H1 (cell line): ENCODE data around the gene SMU1. TPM values are rescaled to one million over a fixed set of nuclear protein-coding genes. Genes with fewer than 3 reads are reported as not detected.

Experiments
- CTCF ChIA-PET: fragments of 300-600 bp; sonication (Branson Sonifier 250); formaldehyde crosslinking; loops from one replicate; lab custom pipeline; 2021; ENCODE audit not compliant: partially characterized antibody; lab: Charles Lee
- POLR2A ChIA-PET: fragments of 300-600 bp; sonication (Branson Sonifier 250); formaldehyde crosslinking; loops from one replicate; lab custom pipeline; 2021; ENCODE audit warnings: inconsistent platforms; ENCODE audit not compliant: partially characterized antibody; lab: Charles Lee
- DNase-seq, 2 experiments: peaks; one replicate each; pipeline versions ENCODE4 v3.0.0 to v3.0.0-alpha.2; 2010 to 2022; ENCODE audit warnings: low spot score in 2 of 2, low read depth in 1 of 2, mixed read lengths in 1 of 2
- FAIRE-seq: peaks from 2 replicates; lab custom pipeline; 2011; peaks lifted over from hg19 to GRCh38; lab: Jason Lieb, UNC
- H2AFZ ChIP-seq: 2 replicates; pipeline ENCODE4 v1.8.1; 2012; ENCODE audit warnings: low read length, inconsistent platforms
- H2AK5ac ChIP-seq: 2 replicates; pipeline ENCODE4 v1.6.1; 2013; ENCODE audit warnings: low read depth, low read length
- H2BK120ac ChIP-seq: replicated peaks from 2 replicates; pipeline ENCODE3; 2013; ENCODE audit warnings: low read depth, low read length, inconsistent platforms
- H2BK12ac ChIP-seq: 2 replicates; pipeline ENCODE4 v1.6.1; 2013; ENCODE audit warnings: low read depth, low read length
- H2BK15ac ChIP-seq: 2 replicates; pipeline ENCODE4 v1.6.1; 2013; ENCODE audit warnings: low read length
- H2BK20ac ChIP-seq: 2 replicates; pipeline ENCODE4 v1.6.1; 2013; ENCODE audit warnings: low read length
- H2BK5ac ChIP-seq: 2 replicates; pipeline ENCODE4 v1.6.1; 2013; ENCODE audit warnings: low read depth, low read length
- H3K14ac ChIP-seq: 2 replicates; pipeline ENCODE4 v1.6.1; 2013; ENCODE audit warnings: inconsistent platforms; ENCODE audit not compliant: insufficient read length
- H3K18ac ChIP-seq: 2 replicates; pipeline ENCODE4 v1.6.1; 2013; ENCODE audit warnings: low read length; ENCODE audit errors: extremely low read depth
- H3K23ac ChIP-seq: 2 replicates; pipeline ENCODE4 v1.6.1; 2013; ENCODE audit warnings: inconsistent platforms; ENCODE audit not compliant: insufficient read length
- H3K23me2 ChIP-seq: 2 replicates; pipeline ENCODE4 v1.6.1; 2013; ENCODE audit warnings: low read depth, low read length
- H3K27ac ChIP-seq: 2 replicates; pipeline ENCODE4 v1.6.1; 2011; ENCODE audit warnings: low read depth, low read length, inconsistent platforms
- H3K27me3 ChIP-seq, 4 experiments: replicated peaks in 1 of 4; 1 replicate in 1 of 4; 2 replicates in 3 of 4; pipeline versions ENCODE4 v1.6.1 to v1.8.1; 2011 to 2013; ENCODE audit warnings: low read length in 3 of 4, mild to moderate bottlenecking in 3 of 4, inconsistent platforms in 2 of 4, mixed read lengths in 2 of 4, moderate library complexity in 1 of 4; ENCODE audit not compliant: control insufficient read depth in 3 of 4, insufficient read depth in 3 of 4; ENCODE audit errors: extremely low read depth in 1 of 4
- H3K36me3 ChIP-seq, 4 experiments: 2 replicates each; pipeline versions ENCODE4 v1.6.1 to v1.8.1; 2011 to 2013; ENCODE audit warnings: mild to moderate bottlenecking in 4 of 4, low read length in 3 of 4, moderate library complexity in 2 of 4, control low read depth in 1 of 4, inconsistent platforms in 1 of 4; ENCODE audit not compliant: insufficient read depth in 4 of 4, control insufficient read depth in 2 of 4
- H3K4ac ChIP-seq: replicated peaks from 2 replicates; pipeline ENCODE3; 2013; ENCODE audit warnings: low read length, low read depth, mixed read lengths, inconsistent platforms; ENCODE audit not compliant: insufficient read length
- H3K4me1 ChIP-seq, 4 experiments: replicated peaks in 1 of 4; 1 replicate in 1 of 4; 2 replicates in 3 of 4; pipeline versions ENCODE4 v1.6.1 to v1.8.1; 2011 to 2013; ENCODE audit warnings: low read length in 3 of 4, inconsistent platforms in 2 of 4, mixed read lengths in 1 of 4; ENCODE audit not compliant: insufficient read depth in 4 of 4, control insufficient read depth in 3 of 4
- H3K4me2 ChIP-seq, 2 experiments: 2 replicates each; pipeline versions ENCODE4 v1.6.1 to v1.8.1; 2011 to 2013; ENCODE audit warnings: low read depth in 2 of 2, low read length in 2 of 2, control low read depth in 1 of 2, inconsistent platforms in 1 of 2, mild to moderate bottlenecking in 1 of 2; ENCODE audit not compliant: insufficient read depth in 1 of 2
- H3K4me3 ChIP-seq, 4 experiments: fragments of 200-600, 300-600 bp in 1 of 4; sonication (generic), shearing (Covaris generic), sonication (Bioruptor Twin) in 1 of 4; 2 replicates each; pipeline versions ENCODE4 v1.5.1 to v1.8.1; 2011 to 2016; ENCODE audit warnings: low read length in 4 of 4, low read depth in 3 of 4, control low read depth in 2 of 4, inconsistent platforms in 2 of 4, mild to moderate bottlenecking in 2 of 4, mixed read lengths in 1 of 4, moderate library complexity in 1 of 4; ENCODE audit not compliant: insufficient read depth in 2 of 4; ENCODE audit errors: extremely low read depth in 1 of 4
- H3K56ac ChIP-seq: replicated peaks from 2 replicates; pipeline ENCODE3; 2013; ENCODE audit warnings: low read depth, mild to moderate bottlenecking, mixed read lengths, low read length, inconsistent platforms; ENCODE audit not compliant: insufficient read length
- H3K79me1 ChIP-seq: 2 replicates; pipeline ENCODE4 v1.6.1; 2013; ENCODE audit warnings: low read depth, low read length, control low read depth
- H3K79me2 ChIP-seq, 2 experiments: 2 replicates each; pipeline versions ENCODE4 v1.6.1 to v1.8.1; 2012 to 2013; ENCODE audit warnings: low read length in 2 of 2, mild to moderate bottlenecking in 2 of 2, inconsistent platforms in 1 of 2; ENCODE audit not compliant: insufficient read depth in 2 of 2, control insufficient read depth in 1 of 2
- H3K9ac ChIP-seq, 4 experiments: replicated peaks in 1 of 4; 1 replicate in 1 of 4; 2 replicates in 3 of 4; pipeline versions ENCODE4 v1.6.1 to v1.8.1; 2011 to 2013; ENCODE audit warnings: low read depth in 3 of 4, low read length in 3 of 4, control low read depth in 2 of 4, mild to moderate bottlenecking in 2 of 4, moderate library complexity in 2 of 4, inconsistent platforms in 1 of 4; ENCODE audit errors: extremely low read depth in 1 of 4
- H3K9me3 ChIP-seq, 2 experiments: 2 replicates each; pipeline versions ENCODE4 v1.6.1 to v1.8.1; 2012 to 2013; ENCODE audit warnings: mild to moderate bottlenecking in 2 of 2, moderate library complexity in 2 of 2, control low read depth in 1 of 2, inconsistent platforms in 1 of 2, low read depth in 1 of 2, low read length in 1 of 2, mixed read lengths in 1 of 2; ENCODE audit not compliant: insufficient read depth in 2 of 2
- H4K20me1 ChIP-seq, 2 experiments: replicated peaks in 1 of 2; 2 replicates each; pipeline versions ENCODE3 to v1.8.1; 2011 to 2013; ENCODE audit warnings: inconsistent platforms in 2 of 2, low read length in 2 of 2, mild to moderate bottlenecking in 1 of 2; ENCODE audit not compliant: insufficient read depth in 2 of 2, control insufficient read depth in 1 of 2
- H4K5ac ChIP-seq: 2 replicates; pipeline ENCODE4 v1.6.1; 2013; ENCODE audit warnings: low read length, low read depth, mixed read lengths, inconsistent platforms; ENCODE audit not compliant: insufficient read length
- H4K8ac ChIP-seq: 2 replicates; pipeline ENCODE4 v1.8.0; 2013; ENCODE audit warnings: mild to moderate bottlenecking, moderate library complexity, low read length, inconsistent platforms; ENCODE audit not compliant: insufficient read depth; ENCODE audit errors: extremely low read depth
- H4K91ac ChIP-seq: replicated peaks from 2 replicates; pipeline ENCODE3; 2013; ENCODE audit warnings: low read length, mixed read lengths, inconsistent platforms; ENCODE audit not compliant: insufficient read length
- ATF3 ChIP-seq: IDR thresholded peaks from 2 replicates; pipeline ENCODE4 v1.6.1; 2011; ENCODE audit warnings: low read depth, mild to moderate bottlenecking, low read length; ENCODE audit not compliant: insufficient read depth
- CBX5 ChIP-seq: fragments of 300-800, 300-1000 bp; sonication (generic); IDR thresholded peaks from 2 replicates; pipeline ENCODE4 v1.7.1; 2016; ENCODE audit warnings: antibody characterized with exemption, low read length, low read depth
- CHD1 ChIP-seq: IDR thresholded peaks from 2 replicates; pipeline ENCODE4 v1.6.1; 2012; ENCODE audit warnings: low read depth, low read length, improper control_type of control experiment
- CREB1 ChIP-seq: IDR thresholded peaks from 2 replicates; pipeline ENCODE4 v1.6.1; 2012; ENCODE audit warnings: inconsistent platforms
- EGR1 ChIP-seq: IDR thresholded peaks from 2 replicates; pipeline ENCODE4 v1.6.1; 2011; ENCODE audit warnings: low read depth, low read length, borderline replicate concordance
- FOSL1 ChIP-seq: IDR thresholded peaks from 2 replicates; pipeline ENCODE4 v1.6.1; 2011; ENCODE audit warnings: mild to moderate bottlenecking, low read depth, low read length, moderate library complexity; ENCODE audit not compliant: insufficient read depth
- JUN ChIP-seq: IDR thresholded peaks from 2 replicates; pipeline ENCODE4 v1.6.1; 2011; ENCODE audit warnings: low read depth, mild to moderate bottlenecking, improper control_type of control experiment, low read length
- MAX ChIP-seq: IDR thresholded peaks from 2 replicates; pipeline ENCODE4 v1.6.1; 2012; ENCODE audit warnings: inconsistent platforms
- POU5F1 ChIP-seq: IDR thresholded peaks from 2 replicates; pipeline ENCODE4 v1.6.1; 2011; ENCODE audit warnings: low read depth, mild to moderate bottlenecking, low read length, moderate library complexity
- SP2 ChIP-seq: IDR thresholded peaks from 2 replicates; pipeline ENCODE4 v1.6.1; 2012; ENCODE audit warnings: mild to moderate bottlenecking, low read length, inconsistent platforms
- SRF ChIP-seq: IDR thresholded peaks from 2 replicates; pipeline ENCODE4 v1.6.1; 2011; ENCODE audit warnings: mild to moderate bottlenecking, low read depth, low read length, moderate library complexity
- USF2 ChIP-seq: IDR thresholded peaks from 2 replicates; pipeline ENCODE4 v1.6.1; 2011; ENCODE audit warnings: low read length, improper control_type of control experiment
- ZNF274 ChIP-seq: IDR thresholded peaks from 2 replicates; pipeline ENCODE4 v1.7.0; 2012; ENCODE audit warnings: low read length, borderline replicate concordance; ENCODE audit errors: extremely low read depth
- WGBS, 2 experiments: shearing (Covaris generic) in 1 of 2; methylation state at CpG; one replicate each; pipeline versions ENCODE4 v1.1.6 to v1.1.7; 2013 to 2015; ENCODE audit warnings: low lambda C conversion rate in 2 of 2, mixed read lengths in 2 of 2, inconsistent platforms in 1 of 2, low coverage in 1 of 2, missing lambda C conversion rate in 1 of 2; ENCODE audit not compliant: insufficient replicate concordance in 2 of 2, insufficient coverage in 1 of 2, insufficient read length in 1 of 2; ENCODE audit errors: extremely low coverage in 1 of 2, missing lambda C conversion rate in 1 of 2; 5-methylcytosine and 5-hydroxymethylcytosine counted together
- polyA plus RNA-seq, 7 experiments: library from polyadenylated mRNA; depleted of rRNA in 3 of 7; stranded (reverse) in 5 of 7; unstranded in 2 of 7; fragments of >200 nt in 5 of 7; fragments of 200-250 nt in 2 of 7; gene quantifications; 1 replicate in 5 of 7; 2 replicates in 1 of 7; 4 replicates in 1 of 7; pipeline versions ENCODE4 v1.2.1 to v1.2.3, GENCODE V29; 2011 to 2013; ENCODE audit warnings: missing spikeins in 2 of 7, mixed read lengths in 2 of 7
- total RNA-seq: library from RNA; stranded (reverse); fragmentation: NEBNext Ultra II Directional; extraction: Animal tissue kit (Norgen Biotek cat#: 25700); gene quantifications from 2 replicates; pipeline ENCODE4 v1.2.1, GENCODE V29; 2021

Gene SMU1
- total and polyA plus RNA-seq, 2 of the 8 experiments (the other 6 are each of a cell fraction or from before 2014, with no cell fraction given) = 8.4 to 26.0 TPM

GRCh38 chr9:33043671-33044070 is 32.8 kb downstream of the SMU1 start:
- no peak overlapping the region for H3K4ac ChIP-seq
- peaks cover 0 to 8% (median 3%) of the 10 kb centered on the region in 4 experiments; a peak in 4 of 7 replicates for H3K4me1 ChIP-seq
- ChIA-PET POLR2A (interaction anchor here (0.6 to 5.7 kb wide), 10 partner anchors 9 to 205 kb away, joined by 3 to 78 read pairs (median 6); partner anchors contain the start of genes DNAJA1 and SMU1), CTCF (interaction anchor here (0.5 to 1.0 kb wide), 2 partner anchors 18 to 21 kb away, joined by 3 read pairs; no protein-coding TSS in a partner anchor)
- no peak overlapping the region for H2AK5ac ChIP-seq
- no peaks in the 10 kb centered on the region for H3K27me3 ChIP-seq
- H3K23ac ChIP-seq = no peak overlapping the region
- no peak overlapping the region for H2BK5ac ChIP-seq
- H3K4me2 ChIP-seq = peak overlapping the region; percentile 71 to 81
- H2BK15ac ChIP-seq = no peak overlapping the region
- no peak overlapping the region for H3K18ac ChIP-seq
- H3K23me2 ChIP-seq = 0 out of 2 replicates have a peak, but pooled peaks cover 3% of the 10 kb centered on the region
- H3K56ac ChIP-seq = no peak overlapping the region
- no peak overlapping the region for H2BK20ac ChIP-seq
- DNase-seq (no peak), FAIRE-seq (no peak)
- 82% methylated on average over 8 of the region's 8 CpGs; no CpG with 5 or more reads in 1 of the 2 experiments for WGBS, 2 experiments
- no peak overlapping the region for H2BK120ac ChIP-seq
- peak overlapping the region; percentile 37 to 61 (median 44) for H3K4me3 ChIP-seq
- H3K36me3 ChIP-seq = peaks cover 0 to 28% (median 14%) of the 10 kb centered on the region in 4 experiments; a peak in 6 of 8 replicates
- H2AFZ ChIP-seq = no peak overlapping the region
- H3K14ac ChIP-seq = no peak overlapping the region
- H3K9me3 ChIP-seq = no peaks in the 10 kb centered on the region
- H3K79me1 ChIP-seq = no peaks in the 10 kb centered on the region
- no peak overlapping the region for H2BK12ac ChIP-seq
- no peaks in the 10 kb centered on the region for H3K79me2 ChIP-seq
- no peak overlapping the region for H3K27ac ChIP-seq
- peak overlapping the region in 1 of 4 experiments; percentile 50; a peak in 2 of 7 replicates for H3K9ac ChIP-seq
- H4K5ac ChIP-seq = no peak overlapping the region
- no peak overlapping the region for H4K91ac ChIP-seq
- no peak overlapping the region for H4K8ac ChIP-seq
- no peaks in the 10 kb centered on the region for H4K20me1 ChIP-seq
- TF ChIP-seq ZNF274 (no peak), SP2 (no peak), FOSL1 (no peak), CHD1 (no peak), CBX5 (no peak), JUN (no peak), EGR1 (no peak), MAX (no peak), USF2 (no peak), ATF3 (no peak), POU5F1 (no peak), CREB1 (no peak), SRF (no peak)
